Measurements from ENCODE around the gene CYB561.

DNA sequence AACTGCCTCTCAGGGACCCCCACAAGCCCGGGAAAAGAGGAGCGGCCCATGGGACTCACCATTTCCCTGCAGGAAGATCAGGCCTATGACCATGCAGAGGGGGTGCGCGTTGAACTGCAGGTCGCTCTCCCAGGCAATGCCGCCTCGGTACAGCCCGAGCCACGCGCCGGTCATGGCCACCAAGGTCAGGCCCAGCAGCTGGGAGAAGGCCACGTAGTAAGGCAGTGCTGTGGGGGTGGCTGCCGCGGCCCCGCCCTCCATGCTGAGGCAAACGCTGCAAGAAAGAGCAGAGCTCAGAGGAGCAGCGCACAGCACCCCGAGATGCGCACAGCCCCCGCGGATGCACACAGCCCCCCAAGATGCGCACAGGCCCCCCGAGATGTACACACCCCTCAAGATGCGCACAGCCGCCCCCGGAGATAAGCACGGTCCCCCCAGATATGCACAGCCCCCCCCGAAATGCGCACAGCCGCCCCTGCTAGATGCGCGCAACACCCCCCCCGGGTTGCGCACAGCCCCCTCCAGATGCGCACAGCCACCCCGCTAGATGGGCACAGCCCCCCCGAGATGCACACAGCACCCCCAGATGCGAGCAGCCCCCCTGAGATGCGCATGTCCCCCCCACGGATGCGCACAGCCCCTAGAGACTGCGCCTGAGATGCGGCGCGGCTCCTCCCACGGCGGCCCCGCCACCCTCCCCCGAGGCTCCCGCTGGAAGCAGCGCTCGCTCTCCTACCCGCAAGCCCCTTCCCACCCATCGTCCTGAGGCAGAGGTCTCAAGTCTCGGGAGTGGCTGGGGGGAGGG lies 8.6 kb downstream of the CYB561 start:
- TF ChIP-seq, protein P1, sequence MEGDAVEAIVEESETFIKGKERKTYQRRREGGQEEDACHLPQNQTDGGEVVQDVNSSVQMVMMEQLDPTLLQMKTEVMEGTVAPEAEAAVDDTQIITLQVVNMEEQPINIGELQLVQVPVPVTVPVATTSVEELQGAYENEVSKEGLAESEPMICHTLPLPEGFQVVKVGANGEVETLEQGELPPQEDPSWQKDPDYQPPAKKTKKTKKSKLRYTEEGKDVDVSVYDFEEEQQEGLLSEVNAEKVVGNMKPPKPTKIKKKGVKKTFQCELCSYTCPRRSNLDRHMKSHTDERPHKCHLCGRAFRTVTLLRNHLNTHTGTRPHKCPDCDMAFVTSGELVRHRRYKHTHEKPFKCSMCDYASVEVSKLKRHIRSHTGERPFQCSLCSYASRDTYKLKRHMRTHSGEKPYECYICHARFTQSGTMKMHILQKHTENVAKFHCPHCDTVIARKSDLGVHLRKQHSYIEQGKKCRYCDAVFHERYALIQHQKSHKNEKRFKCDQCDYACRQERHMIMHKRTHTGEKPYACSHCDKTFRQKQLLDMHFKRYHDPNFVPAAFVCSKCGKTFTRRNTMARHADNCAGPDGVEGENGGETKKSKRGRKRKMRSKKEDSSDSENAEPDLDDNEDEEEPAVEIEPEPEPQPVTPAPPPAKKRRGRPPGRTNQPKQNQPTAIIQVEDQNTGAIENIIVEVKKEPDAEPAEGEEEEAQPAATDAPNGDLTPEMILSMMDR (conservative IDR thresholded peaks at IDR 0.05; ENCODE audit: low read depth in 2 of 2) = no peak
- TF ChIP-seq POLR2AphosphoS5 (IDR thresholded peaks at IDR 0.05; ENCODE audit: low read depth) (no peak), JUNB (IDR thresholded peaks at IDR 0.05; ENCODE audit: unreplicated experiment) (no peak), STAT1 (IDR thresholded peaks at IDR 0.05; ENCODE audit: unreplicated experiment) (no peak), EZH2phosphoT487 (IDR thresholded peaks at IDR 0.05; ENCODE audit: unreplicated experiment) (no peak), EZH2 (IDR thresholded peaks at IDR 0.05; ENCODE audit: low read depth, unreplicated experiment) (no peak), ZNF114 (CRISPR knock-in tag; IDR thresholded peaks at IDR 0.05) (no peak)
- TF ChIP-seq, protein P2, sequence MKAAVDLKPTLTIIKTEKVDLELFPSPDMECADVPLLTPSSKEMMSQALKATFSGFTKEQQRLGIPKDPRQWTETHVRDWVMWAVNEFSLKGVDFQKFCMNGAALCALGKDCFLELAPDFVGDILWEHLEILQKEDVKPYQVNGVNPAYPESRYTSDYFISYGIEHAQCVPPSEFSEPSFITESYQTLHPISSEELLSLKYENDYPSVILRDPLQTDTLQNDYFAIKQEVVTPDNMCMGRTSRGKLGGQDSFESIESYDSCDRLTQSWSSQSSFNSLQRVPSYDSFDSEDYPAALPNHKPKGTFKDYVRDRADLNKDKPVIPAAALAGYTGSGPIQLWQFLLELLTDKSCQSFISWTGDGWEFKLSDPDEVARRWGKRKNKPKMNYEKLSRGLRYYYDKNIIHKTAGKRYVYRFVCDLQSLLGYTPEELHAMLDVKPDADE (IDR thresholded peaks at IDR 0.05) = no peak
- TF ChIP-seq, protein P3, sequence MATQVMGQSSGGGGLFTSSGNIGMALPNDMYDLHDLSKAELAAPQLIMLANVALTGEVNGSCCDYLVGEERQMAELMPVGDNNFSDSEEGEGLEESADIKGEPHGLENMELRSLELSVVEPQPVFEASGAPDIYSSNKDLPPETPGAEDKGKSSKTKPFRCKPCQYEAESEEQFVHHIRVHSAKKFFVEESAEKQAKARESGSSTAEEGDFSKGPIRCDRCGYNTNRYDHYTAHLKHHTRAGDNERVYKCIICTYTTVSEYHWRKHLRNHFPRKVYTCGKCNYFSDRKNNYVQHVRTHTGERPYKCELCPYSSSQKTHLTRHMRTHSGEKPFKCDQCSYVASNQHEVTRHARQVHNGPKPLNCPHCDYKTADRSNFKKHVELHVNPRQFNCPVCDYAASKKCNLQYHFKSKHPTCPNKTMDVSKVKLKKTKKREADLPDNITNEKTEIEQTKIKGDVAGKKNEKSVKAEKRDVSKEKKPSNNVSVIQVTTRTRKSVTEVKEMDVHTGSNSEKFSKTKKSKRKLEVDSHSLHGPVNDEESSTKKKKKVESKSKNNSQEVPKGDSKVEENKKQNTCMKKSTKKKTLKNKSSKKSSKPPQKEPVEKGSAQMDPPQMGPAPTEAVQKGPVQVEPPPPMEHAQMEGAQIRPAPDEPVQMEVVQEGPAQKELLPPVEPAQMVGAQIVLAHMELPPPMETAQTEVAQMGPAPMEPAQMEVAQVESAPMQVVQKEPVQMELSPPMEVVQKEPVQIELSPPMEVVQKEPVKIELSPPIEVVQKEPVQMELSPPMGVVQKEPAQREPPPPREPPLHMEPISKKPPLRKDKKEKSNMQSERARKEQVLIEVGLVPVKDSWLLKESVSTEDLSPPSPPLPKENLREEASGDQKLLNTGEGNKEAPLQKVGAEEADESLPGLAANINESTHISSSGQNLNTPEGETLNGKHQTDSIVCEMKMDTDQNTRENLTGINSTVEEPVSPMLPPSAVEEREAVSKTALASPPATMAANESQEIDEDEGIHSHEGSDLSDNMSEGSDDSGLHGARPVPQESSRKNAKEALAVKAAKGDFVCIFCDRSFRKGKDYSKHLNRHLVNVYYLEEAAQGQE (IDR thresholded peaks at IDR 0.05; ENCODE audit: unreplicated experiment) = no peak

All from GM23338 (cell line).